GM10847 (cell line): ENCODE results near the gene NINJ1.
A peak's percentile ranks its signal among the peaks of the same experiment; 100 is the strongest.

Experiments used
- POLR2A ChIP-seq: IDR thresholded peaks from 2 replicates; pipeline ENCODE4 v1.6.1; 2011; ENCODE audit not compliant: insufficient read length; ENCODE audit errors: extremely low read depth

The NINJ1 gene

DNA sequence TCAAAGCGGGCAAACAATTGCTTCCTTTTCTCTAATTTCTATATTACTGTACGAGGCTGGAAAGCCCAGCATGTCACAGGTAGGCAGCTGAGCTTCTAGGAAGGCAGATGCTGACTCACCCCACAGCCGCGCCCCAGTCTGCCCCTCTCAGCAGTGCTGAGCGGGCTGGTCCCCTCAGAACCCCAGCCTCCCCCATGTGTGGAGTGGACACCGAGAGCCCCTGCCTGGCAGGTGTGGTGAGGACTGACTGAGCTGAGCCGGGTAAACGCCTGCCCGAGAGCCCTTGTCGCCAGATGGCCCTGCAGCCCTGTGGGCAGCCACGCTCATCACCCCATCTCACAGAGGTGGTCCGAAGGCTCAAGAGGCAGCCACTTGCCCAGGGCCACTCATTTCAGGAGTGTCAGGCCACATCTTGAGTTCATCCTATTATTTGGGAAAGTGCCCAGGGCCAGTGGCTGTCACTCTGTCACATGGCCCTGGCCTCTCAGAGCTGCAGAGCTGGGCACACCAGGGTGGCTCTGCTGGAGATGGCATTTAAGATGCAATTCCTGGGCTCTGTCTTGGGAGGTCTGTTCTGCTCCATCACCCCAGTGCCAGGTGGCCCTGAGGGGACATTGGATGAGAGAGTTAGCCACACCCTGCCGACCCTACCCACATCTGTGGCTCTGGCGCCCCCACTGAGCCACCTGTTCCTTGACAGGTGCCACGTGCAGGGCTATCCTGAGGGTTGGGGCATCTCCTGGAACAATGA lies 25.6 kb downstream of the NINJ1 start:
- TF ChIP-seq POLR2A, result no peak

DNA sequence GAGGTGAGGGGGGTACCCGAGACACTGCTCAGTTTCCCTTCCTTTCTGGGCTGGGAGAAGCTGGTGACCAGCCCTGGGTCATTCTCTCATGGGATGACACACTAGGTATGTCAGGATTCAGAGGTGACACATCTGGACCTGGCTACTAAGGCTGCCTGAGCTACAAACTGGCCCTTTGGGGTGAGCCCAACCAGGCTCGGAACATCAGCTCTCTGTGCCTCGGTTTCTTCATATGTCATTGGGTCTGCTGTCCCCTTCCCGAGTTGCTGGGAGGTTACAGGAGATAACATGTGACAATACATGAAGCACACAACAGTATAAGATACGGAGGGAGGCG lies 26.3 kb downstream of the NINJ1 start:
- no peak for TF ChIP-seq POLR2A

DNA sequence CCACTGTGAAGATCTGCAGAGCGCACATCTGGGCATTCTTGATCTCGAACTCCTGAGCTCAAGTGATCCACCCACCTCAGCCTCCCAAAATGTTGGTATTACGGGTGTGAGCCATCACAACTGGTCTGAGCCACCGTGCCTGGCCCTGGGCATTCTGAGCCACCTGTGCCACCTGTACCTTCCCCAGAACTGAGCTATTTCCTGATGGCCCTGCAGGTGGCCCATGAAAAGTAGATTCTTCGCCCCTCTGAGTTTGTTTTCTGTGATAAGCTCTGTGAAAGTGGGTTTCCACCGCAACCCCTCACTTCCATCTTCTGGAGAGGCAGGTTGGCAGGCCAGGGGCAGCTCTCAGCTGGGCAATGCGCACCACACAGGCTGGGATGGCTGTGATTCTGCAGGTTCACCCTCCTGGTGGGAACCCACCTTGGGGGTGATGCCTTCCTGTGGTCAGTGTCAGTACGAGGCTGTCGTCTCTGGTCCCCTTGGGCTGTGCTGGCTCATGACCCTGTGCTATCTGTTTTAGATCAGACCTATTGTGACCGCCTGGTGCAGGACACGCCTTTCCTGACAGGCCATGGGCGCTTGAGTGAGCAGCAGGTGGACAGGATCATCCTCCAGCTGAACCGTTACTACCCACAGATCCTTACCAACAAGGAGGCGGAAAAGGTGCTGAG lies 26.8 kb downstream of the NINJ1 start:
- no peak for TF ChIP-seq POLR2A

DNA sequence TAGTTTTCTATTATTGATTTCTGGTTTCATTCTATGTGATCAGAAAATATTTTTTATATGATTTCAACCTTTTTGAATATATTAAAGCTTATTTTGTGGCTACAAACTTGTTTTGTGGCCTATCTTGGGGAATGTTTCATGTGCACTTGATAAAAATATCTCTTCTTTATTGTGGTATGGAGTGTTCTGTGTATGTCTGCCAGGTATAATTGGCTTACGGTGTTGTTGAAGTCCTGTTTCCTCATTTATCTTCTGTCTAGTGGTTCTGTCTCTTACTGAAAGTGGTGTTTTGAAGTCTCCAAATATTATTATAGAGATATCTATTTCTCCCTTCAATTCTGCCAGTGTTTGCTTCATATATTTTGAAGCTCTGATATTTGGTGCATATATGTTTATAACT lies 28.4 kb downstream of the NINJ1 start:
- no peak for TF ChIP-seq POLR2A

DNA sequence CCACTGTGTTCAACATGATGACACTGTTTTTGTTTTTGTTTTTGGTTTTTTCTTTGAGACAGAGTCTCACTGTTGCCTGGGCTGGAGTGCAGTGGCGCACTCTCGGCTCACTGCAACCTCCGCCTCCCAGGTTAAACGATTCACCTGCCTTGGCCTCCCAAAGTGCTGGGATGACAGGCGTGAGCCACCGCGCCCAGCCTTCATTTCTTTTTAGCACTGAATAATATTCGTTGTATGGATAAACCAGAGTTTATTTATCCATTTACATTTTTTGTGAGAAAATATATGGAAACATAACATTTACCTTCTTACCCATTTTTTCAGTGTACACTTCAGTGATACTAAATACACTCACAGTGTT lies 33.8 kb downstream of the NINJ1 start:
- no peak for TF ChIP-seq POLR2A

DNA sequence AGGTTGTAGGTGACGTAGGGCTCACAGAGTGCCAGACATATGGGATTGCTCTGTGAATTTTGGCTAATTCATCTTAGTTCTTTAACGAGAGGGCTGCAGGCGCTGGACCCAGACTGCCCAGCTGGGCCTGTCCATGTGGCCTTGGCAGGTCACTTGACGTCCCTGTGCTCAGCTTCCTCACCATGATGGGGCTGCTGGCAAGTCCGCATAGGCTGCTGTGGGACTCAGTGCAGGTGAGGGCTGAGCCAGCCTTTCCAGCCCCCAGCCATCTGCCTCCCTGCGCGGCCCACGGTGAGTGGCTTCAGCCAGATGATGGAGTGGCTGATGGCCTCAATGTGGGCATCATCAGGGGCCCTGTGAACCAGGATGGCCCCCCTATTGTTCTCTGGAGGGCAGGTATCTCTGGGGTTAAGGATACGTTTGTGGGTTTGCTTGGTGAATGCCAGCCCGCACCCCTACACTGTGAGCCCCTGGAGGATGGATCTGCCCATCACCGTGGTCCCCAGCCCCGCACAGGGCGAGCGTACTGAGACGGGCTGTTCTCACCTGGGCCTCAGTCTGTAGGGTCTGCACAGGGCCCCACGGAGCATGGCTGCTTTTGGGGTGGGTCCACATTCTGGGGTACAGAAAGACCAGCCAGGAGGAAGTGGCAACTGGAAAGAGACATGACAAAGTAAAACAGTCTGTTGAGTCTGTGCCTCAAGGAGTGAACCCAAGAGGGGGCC lies 34.3 kb downstream of the NINJ1 start:
- TF ChIP-seq POLR2A, result no peak

DNA sequence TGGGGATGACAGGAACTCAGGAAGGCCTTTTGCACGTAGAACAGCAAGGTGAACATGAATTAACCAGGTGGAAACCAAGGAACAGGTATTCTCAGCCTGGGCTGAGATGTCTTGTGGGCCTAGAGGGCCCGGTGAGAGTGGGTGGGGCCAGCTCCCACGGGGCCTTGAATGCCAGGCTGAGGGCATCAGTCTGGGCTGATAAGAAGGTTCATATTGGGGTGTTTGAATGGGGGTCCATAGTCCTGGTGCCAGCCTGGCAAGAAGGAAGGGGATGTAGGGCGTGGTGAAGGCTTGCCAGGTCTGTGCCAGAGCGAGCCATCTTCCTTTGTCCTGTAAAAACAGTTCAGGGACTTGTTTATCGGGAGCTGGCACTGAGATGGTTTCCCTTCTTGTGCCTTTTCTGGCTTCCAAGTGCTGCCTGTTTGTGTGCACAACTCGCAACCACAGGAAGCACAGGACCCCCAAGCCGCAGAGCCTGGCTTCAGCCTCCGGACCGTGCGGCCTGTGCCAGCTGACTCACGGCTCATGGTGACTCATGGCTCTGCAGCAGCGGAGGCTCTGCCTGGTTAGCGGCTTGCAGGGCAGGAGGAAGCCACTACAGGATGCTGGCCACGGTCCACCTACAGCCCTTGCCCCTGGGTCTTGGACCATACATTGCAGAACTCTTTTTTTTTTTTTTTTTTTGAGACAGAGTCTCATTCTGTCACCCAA lies 35.7 kb downstream of the NINJ1 start:
- TF ChIP-seq POLR2A, result no peak

DNA sequence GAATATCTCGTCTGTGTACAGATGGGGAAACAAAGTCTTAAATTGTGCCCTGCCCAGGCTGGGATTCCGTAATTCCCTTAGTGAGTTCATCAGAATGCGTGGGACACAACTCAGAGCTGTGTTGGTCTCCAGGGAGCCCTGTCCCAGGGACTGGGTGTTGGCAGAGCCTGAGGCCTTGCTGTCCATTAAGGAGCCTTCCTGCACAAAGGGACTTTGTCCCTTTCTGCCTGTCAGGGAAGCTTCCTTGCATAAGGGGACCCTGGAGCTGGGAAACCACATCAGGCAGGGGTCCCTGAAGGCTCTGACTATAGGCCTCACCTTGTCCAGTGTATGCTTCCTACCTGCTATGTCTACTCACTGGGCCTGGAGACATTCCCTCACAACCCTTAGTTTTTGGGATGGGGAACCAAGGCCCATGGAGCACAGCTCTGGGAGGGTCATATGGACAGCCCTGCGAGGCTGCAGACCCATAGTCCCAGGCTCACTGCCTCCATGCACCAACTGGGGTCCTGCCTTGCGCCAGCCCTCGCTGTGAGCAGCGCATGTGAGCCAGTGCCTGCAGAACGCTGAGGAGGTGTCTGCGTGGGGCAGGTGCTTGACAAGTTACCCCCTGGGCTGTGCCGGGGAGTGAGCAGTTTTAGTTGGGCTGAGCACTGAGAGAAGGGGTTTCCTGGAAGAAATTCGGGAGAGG lies 36.4 kb downstream of the NINJ1 start:
- no peak for TF ChIP-seq POLR2A

DNA sequence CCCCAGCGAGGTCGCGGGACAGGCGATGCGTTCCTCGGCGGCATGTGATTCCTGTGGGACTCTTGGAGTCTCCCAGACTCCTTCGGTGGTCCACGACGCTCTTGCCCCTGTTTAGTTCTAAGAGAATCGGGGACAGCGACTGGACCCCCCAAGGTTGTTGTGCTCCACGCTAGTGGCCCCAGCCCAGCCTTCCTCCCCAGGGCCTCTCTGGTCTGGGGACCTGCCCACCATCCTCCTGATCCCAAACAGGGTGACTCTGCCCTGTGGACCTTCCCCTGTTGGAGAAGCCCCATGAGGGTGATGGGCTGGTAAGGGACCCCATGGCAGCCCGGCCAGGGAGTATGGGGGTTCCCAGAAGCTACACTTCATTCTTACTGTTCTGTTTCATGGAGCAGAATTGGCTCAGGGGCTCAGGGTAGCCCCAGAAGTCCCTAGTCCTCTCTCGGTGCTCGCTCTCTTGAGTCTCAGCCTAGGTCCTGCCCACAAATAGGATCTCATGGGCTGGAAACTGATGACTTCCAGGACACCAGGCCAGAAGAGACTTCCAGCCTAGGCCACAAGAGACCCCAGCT lies 37.2 kb downstream of the NINJ1 start:
- no peak for TF ChIP-seq POLR2A

DNA sequence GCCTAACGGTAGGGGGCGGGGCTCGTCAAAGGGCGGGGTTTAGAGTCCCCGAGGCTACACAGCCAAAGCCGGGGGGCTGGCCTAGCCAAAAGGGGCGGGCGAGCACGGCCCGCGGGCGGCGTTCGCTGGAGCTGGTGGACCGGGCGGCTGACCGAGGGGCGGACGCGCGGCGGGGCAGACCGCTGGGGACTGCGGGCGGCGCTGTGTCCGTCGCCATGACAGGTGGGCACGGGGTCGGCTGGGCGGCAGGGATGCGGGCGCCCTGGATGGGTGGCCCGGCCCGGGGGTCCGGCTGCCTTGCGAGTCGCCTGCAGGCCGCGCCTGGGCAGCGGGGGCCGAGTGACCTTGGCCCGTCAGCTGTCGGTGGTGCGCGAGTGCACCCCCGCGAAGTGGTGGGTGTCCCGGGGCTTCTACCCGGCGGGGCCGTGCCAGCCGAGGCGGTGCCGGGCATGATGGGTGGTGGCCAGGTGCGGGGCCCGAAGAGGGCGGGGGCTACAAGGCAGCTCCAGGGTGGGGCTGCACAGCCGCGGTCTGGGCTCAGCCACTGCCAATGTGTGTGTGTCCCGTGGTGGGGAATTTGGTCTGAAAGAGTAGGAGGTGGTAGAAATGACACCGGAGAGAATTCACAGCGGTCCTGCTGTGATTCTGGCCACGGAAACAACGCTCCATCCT lies 37.8 kb downstream of the NINJ1 start, which contains the start of gene CARD19:
Gene CARD19 (plus strand): TSS at position 87 of the 672 bp plus-strand sequence. CDS start 129 bp downstream, at position 216.
- peak; percentile 59 for TF ChIP-seq POLR2A

DNA sequence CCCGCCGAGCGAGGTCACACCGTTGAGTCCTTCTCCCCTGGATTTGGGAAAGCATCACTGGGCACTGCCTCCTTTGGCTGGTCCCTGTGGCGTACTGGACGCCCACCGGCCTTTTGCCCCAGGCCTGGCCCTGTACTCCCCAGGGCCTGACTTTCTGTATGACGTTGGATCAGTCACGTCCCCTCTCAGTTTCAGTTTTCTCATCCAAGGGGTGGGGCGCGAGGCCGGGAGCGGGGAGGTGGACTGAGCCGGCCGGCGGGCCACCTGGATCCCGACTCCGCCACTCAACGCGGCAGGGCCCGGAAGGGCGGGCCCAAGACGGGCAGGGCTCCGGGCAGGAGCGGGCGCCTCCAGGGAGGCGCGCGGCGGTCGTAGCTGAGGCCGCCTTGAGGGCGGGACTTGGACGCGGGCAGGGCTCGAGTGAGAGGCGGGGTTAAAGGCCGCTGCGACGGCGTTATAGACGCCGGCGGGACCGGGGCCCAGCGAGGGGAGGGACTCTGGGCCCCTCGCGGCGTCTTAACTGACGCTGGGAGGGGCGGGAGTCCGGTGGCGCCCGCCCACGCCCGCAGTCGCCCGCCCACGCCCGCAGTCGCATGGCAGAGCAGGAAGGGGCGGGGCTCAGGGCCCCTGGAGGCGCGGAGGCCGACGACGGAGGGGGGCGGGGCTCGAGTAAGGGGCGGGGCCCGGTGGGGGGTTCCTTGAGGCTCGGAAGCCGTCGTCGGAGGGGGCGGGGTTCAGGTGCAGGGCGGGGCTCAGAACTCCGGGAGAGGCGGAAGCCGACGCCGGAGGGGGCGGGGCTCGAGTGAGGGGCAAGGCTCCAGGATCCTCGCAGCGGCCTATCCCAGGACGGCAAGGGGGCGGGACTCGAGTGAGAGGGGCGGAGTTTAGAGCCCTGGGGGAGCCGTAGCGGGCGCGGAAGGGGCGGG lies 38.6 kb downstream of the NINJ1 start:
- peak; percentile 68 for TF ChIP-seq POLR2A

DNA sequence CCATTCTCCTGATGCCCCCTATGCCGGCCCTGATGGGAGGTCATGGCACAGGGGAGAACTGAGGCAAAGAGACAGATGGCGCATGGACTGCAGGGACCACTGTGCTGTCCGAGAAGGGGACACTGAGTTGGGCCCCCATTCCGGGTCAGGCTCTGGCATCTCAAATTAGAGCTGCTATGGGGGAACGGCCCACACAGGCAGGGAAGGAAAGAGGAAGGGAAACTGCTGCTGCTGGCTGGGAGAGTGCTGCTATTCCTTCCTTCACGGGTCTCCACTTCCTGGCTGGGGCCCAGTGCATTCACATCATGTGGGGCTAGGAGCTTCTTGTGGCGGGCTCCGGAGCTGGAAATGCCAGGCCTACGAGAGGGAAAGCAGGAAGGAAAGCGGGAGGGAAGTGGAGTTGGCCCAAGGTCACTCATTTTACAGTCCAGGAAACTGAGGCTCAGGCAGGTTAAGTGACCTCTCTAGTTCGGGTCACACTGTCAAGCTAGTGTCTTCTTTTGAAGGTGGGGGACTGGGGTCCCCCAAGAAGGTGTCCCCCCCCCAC lies 39.3 kb downstream of the NINJ1 start:
- no peak for TF ChIP-seq POLR2A
